Urinary bladder (tissue), 4 donors: ENCODE data around the gene NSMCE1. TPM values are rescaled to one million over a fixed set of nuclear protein-coding genes. Genes with fewer than 3 reads are reported as not detected.
"Not testable (repeated sequence)": the region's sequence is repeated elsewhere in the genome, so short reads cannot be mapped to it uniquely, and the experiment has no call there.

Experiments
- DNase-seq: peaks from one replicate; pipeline ENCODE4 v3.0.0-alpha.2; 2015; ENCODE audit errors: extremely low spot score
- H3K27ac ChIP-seq: one replicate; pipeline ENCODE4 v1.5.1; 2013; ENCODE audit warnings: low read depth, mild to moderate bottlenecking, moderate library complexity
- H3K36me3 ChIP-seq: one replicate; pipeline ENCODE4 v1.6.1; 2013; ENCODE audit warnings: mild to moderate bottlenecking, moderate library complexity; ENCODE audit not compliant: insufficient read depth
- H3K4me1 ChIP-seq: one replicate; pipeline ENCODE4 v1.6.1; 2013; ENCODE audit warnings: mild to moderate bottlenecking, moderate library complexity; ENCODE audit not compliant: insufficient read depth
- H3K4me3 ChIP-seq: one replicate; pipeline ENCODE4 v1.5.1; 2013; ENCODE audit warnings: low read depth, low read length
- WGBS: extraction: QIAGEN DNeasy Blood & Tissue Kit; methylation state at CpG from one replicate; pipeline ENCODE4 v1.1.7; 2013; 5-methylcytosine and 5-hydroxymethylcytosine counted together
- polyA plus RNA-seq: library from polyadenylated mRNA; stranded (reverse); fragments of 200-250 nt; gene quantifications from one replicate; pipeline ENCODE4 v1.2.3, GENCODE V29; 2013
- total RNA-seq: library from RNA; depleted of rRNA; stranded (reverse); fragments of >200 nt; gene quantifications from one replicate; pipeline ENCODE4 v1.2.3, GENCODE V29; 2014
- donor health status: healthy with polysubstance abuse.
- donor health status: healthy.

Gene NSMCE1
- total and polyA plus RNA-seq, 2 donors: 33.9 to 76.3 TPM

DNA sequence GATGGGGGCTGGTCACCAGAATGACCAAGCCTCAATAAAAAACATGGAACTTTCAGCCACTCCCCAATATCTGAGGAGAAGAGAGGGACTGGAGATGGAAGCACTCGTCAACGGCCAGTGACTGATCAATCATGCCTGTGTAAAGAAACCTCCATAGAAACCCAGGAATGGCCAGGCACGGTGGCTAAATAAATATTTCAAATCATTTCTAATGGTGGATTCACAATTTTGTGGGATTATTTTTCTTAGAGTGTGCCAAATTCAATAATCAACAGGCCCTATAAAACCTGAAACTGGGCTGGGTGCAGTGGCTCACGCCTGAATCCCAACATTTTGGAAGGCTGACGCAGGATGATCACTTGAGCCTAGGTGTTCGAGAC is 16.4 kb downstream of the NSMCE1 start:
- DNase-seq: no peak
- WGBS: 96% methylated on average over 6 of the region's 6 CpGs
- no peak overlapping the region for H3K27ac ChIP-seq
- peaks cover 2% of the 10 kb centered on the region for H3K36me3 ChIP-seq
- H3K4me1 ChIP-seq: no peaks in the 10 kb centered on the region
- H3K4me3 ChIP-seq: no peak overlapping the region

DNA sequence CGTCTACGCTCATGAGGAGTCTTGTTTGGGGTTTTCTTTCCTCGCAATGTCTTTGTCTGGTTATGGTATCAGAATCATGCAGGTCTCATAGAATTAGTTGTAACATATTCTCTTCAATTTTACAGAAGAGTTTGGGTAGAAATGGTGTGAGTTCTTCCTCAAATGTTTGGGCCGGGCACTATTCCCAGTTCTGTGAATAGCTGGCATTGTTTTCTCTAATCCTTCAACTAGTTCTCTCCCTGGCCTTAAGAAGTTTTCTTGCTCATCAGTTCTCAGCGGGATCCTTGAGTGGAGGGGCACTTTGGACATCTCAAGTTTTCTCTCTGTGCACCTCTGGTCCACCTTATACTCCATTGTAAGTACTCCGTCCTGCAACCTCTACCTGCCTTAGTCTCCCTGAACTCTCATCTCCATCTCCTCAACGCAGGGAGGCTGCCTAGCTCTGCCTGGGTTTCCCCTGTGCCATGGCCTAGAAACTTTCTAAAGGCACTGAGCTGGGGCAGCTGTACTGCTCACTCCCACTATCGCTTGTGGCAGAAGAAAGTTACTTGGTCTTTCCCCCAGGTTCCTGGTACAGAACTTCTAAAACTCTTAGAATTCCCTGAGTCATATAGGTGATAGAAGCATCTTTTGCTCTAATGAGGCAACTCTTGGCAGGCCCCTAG is 16.9 kb downstream of the NSMCE1 start:
- DNase-seq: no peak
- 89% methylated on average over 8 of the region's 8 CpGs for WGBS
- H3K36me3 ChIP-seq: peaks cover 2% of the 10 kb centered on the region
- no peak overlapping the region for H3K4me3 ChIP-seq
- no peak overlapping the region for H3K27ac ChIP-seq
- H3K4me1 ChIP-seq: no peaks in the 10 kb centered on the region

DNA sequence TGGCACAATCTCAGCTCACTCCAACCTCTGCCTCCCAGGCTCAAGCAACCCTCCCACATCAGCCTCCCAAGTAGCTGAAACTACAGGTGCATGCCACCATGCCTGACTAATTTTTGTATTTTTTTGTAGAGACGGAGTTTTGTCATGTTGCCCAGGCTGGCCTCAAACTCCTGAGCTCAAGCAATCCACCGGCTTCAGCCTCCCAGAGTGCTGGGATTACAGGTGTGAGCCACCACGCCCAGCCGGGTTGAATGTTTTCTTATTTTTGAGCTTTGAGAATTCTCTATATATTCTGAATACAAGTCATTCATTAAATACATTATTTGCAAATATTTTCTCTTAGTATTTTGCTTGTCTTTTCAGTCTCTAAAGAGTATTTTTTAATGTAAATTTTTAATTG is 19.7 kb downstream of the NSMCE1 start:
- not testable (repeated sequence) for H3K4me3 ChIP-seq, H3K4me1 ChIP-seq, H3K27ac ChIP-seq, DNase-seq, H3K36me3 ChIP-seq
- 97% methylated on average over 4 of the region's 4 CpGs for WGBS

DNA sequence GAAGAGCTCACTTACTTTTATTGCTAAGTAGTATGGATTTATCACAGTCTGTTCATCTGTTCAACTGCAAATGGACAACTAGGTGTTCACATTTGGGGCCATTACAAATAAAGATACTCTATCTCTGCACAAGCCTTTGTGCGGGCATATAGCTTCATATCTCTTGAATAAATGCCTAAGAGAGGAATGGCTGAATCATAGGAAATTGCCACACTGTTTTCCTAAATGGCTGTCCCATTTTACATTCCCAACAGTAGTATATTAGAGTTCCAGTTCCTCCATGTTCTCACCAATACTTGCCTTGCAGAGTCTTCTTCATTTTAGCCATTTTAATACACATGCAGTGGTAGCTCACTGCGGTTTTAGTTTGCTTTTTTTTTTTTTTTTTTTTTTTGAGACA is 20.5 kb downstream of the NSMCE1 start:
- no peak overlapping the region for H3K27ac ChIP-seq
- 94% methylated on average over 2 of the region's 2 CpGs for WGBS
- DNase-seq: no peak
- no peaks in the 10 kb centered on the region for H3K36me3 ChIP-seq
- H3K4me1 ChIP-seq: no peaks in the 10 kb centered on the region
- H3K4me3 ChIP-seq: no peak overlapping the region

DNA sequence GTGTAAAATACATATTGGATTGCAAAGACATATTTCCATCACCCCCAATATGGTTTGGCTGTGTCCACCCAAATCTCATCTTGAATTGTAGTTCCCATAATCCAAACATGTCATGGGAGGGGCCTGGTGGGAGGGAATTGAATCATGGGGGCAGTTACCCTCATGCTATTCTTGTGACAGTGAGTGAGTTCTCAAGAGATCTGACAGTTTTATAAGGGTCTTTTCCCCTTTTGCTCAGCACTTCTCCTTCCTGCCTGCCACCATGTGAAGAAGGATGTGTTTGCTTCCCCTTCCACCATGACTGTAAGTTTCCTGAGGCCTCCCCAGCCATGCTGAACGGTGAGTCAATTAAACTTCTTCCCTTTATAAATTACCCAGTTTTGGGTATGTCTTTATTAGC is 21.5 kb downstream of the NSMCE1 start:
- not testable (repeated sequence) for H3K36me3 ChIP-seq, H3K4me3 ChIP-seq, H3K27ac ChIP-seq, DNase-seq, H3K4me1 ChIP-seq
- WGBS: 80% methylated on average over 1 of the region's 1 CpG

DNA sequence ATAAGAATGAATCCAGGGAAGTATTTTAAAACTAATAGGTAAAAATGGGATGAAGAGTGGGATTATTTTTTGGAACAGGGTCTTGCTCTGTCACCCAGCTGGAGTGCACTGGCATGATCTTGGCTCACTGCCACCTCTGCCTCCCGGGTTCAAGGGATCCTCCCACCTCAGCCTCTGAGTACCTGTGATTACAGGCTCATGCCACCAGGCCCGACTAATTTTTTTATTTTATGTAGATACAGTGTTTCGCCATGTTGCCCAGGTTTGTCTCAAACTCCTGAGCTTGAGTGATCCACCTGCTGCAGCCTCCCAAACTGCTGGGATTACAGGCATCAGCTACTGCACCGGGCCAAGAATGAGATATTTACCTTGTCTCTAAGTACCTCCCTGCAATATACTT is 22.1 kb downstream of the NSMCE1 start:
- no peak for DNase-seq
- no peaks in the 10 kb centered on the region for H3K4me1 ChIP-seq
- H3K36me3 ChIP-seq: no peaks in the 10 kb centered on the region
- 73% methylated on average over 4 of the region's 4 CpGs for WGBS
- H3K27ac ChIP-seq: no peak overlapping the region
- H3K4me3 ChIP-seq: no peak overlapping the region

DNA sequence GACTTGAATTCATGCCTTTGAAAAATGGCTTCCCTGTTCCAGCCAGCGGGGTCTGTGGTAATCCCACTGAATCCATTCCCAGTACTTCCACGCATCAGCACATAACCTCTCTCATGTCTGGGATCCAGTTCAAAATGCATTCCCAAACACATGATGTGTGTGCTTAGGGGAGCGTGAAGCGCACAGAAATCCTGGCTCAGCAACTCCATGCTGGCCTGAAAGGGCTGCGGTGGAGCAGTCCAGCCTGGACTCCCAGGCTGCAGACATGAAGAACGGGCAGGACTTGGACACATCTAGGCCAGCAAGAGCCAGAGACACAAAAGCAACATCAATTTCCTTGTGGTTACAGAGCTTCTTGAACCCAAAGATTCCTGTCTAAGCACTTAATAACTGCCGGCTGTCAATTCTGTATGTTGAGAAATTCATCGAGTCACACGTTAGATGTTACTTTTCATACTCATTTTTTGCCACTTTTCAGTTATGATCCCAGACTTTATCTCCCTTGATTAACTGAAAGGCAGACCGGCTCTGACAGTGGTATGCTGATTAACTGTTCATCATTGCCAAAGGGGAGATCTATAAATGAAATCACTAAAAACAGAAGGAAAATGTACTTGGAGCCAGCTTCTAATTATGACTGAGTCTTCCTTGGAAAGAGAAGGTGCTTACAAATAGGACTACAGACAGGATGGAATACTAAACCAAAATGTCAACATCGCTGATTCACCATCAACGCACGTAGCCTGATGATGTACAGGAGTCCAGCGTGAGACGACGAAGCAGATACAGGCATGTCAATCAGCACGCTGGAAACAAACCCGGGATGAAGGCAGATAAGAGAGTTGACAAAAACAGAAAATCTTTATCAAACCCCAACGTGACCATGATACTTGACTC is 23.0 kb downstream of the NSMCE1 start:
- no peaks in the 10 kb centered on the region for H3K4me1 ChIP-seq
- peak; percentile 48 for DNase-seq
- H3K27ac ChIP-seq: peak overlapping the region; percentile 63
- no peak overlapping the region for H3K4me3 ChIP-seq
- WGBS: 24% methylated on average over 19 of the region's 19 CpGs
- H3K36me3 ChIP-seq: no peaks in the 10 kb centered on the region

DNA sequence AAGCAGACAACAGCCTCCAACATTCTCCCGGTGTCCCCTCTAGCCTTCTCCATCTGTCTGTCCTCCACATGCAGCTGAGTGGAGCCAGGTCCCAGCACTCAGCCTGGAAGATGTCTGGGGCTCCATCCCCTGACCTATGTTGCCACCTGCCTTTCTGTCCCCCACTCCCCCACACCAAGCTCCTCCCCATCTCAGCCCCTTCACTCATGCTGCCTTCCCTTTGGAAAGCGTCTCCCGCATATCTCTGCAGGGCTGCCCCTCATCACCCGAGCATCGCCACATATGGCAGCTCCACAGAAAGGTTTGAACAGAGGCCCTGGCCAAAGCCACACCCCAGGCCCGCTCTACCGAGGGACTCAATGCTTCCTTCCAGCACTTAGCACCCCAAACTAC is 24.2 kb downstream of the NSMCE1 start:
- H3K27ac ChIP-seq: peak overlapping the region; percentile 4
- H3K4me1 ChIP-seq: no peaks in the 10 kb centered on the region
- no peak overlapping the region for H3K4me3 ChIP-seq
- 86% methylated on average over 7 of the region's 7 CpGs for WGBS
- H3K36me3 ChIP-seq: no peaks in the 10 kb centered on the region
- DNase-seq: no peak

DNA sequence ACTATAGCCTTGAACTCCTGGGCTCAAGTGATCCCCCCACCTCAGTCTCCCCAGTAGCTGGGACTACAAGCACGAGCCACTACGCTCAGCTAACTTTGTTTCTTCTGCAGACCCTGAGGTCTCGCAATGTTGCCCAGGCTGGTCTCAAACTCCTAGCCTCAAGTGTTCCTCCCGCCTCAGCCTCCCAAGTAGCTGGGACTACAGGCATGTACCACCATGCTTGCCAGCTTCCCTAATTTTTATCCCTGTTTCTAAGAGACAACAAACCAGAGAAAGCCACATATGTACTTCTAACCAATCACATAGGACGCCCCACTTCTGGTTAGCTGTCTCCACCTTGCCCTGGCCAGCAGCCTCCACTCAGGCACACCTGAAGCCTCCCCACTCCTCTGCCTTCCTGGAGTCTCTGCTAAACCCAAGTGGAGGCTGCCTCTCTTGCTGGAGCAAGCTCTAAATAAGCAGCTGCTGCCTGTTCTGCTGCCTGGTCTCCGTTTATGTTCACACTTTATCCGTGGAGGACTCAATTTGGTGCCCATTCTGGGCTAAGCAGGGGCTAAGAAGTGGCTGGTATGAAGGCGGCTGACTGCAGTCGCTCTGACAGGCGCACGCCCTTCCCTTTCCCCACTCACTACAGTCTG is 24.7 kb downstream of the NSMCE1 start:
- 91% methylated on average over 11 of the region's 11 CpGs for WGBS
- Histone ChIP-seq H3K27ac (peak overlapping the region; percentile 4), H3K36me3 (no peaks in the 10 kb centered on the region), H3K4me1 (no peaks in the 10 kb centered on the region), H3K4me3 (no peak overlapping the region)
- no peak for DNase-seq

DNA sequence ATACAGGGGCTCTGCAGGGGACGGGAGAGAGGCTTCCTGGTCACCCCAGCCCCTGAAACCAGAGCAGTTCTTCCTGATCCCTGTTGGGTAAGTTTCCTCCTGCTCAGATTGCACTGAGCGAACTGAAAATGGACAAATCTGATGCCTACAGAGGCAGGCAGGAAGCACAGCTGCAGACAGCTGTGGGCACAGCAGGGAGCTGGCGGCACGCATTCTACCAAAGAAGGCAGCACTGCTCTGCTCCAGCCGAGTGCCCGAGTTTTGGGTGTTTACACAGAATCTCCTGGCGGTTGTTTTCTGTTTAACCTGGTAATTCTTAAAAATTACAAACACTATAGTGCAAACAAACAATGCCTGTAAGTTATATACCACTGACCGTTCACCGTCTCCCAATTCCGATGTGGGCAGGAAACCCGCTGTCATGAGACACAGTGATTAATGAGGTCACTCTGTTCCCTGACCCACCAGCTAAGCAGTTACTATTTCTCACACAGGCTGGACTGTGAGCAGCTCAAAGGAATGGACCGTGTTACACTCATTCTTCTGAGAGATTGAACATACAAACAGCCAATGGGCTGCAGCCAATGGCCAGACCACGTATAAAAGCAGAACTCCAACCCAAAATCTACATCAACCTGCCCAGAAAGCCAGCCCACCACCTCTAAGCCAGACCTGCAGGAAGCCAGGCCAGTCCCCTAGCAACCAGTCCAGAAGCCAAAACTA is 25.5 kb downstream of the NSMCE1 start:
- Histone ChIP-seq H3K4me3 (peak overlapping the region; percentile 5), H3K36me3 (no peaks in the 10 kb centered on the region), H3K27ac (peak overlapping the region; percentile 42), H3K4me1 (peaks cover under 1% of the 10 kb centered on the region)
- DNase-seq: no peak
- WGBS: 7% methylated on average over 13 of the region's 13 CpGs

DNA sequence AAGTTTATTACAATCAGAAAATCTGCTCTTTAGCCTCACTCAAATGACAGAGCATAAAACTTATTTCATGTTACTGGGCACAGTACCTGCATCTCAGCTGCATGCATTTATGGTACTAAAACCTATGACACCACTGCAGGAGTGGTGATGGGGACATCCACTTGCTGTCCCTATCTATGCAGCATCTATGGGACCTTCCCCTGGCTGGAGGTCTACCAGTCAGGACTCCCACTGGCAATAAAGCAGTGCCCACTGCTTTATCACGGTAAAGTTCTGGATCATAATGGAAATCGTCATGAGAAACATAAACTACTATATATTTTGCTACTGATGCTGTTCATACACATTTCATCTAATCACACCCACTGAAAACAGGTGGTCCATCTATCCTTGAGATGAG is 26.2 kb downstream of the NSMCE1 start:
- peaks cover 2% of the 10 kb centered on the region for H3K4me1 ChIP-seq
- no peak for DNase-seq
- 54% methylated on average over 2 of the region's 2 CpGs for WGBS
- no peak overlapping the region for H3K27ac ChIP-seq
- H3K36me3 ChIP-seq: no peaks in the 10 kb centered on the region
- no peak overlapping the region for H3K4me3 ChIP-seq

DNA sequence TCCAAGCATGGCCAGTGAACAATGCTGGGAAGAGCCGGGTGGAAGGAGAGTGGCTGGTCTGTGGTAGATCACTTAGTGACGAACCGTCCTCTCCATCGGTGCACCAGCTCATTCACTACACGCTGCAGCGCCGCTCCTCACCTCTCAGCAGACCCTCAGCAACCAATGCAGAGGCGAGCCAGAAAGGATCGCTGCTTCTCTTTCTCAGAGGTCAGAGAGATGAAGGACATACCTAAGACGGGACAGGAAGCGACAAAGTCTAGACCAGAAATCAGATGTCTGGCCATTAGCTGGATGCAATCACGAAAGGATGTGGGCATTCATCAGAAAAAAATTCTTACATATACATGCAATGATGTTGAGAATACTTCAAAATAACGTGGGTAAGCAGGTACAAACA is 26.9 kb downstream of the NSMCE1 start:
- DNase-seq: no peak
- Histone ChIP-seq H3K36me3 (no peaks in the 10 kb centered on the region), H3K27ac (peak overlapping the region; percentile 24), H3K4me3 (no peak overlapping the region), H3K4me1 (peaks cover 2% of the 10 kb centered on the region)
- WGBS: 75% methylated on average over 13 of the region's 13 CpGs

DNA sequence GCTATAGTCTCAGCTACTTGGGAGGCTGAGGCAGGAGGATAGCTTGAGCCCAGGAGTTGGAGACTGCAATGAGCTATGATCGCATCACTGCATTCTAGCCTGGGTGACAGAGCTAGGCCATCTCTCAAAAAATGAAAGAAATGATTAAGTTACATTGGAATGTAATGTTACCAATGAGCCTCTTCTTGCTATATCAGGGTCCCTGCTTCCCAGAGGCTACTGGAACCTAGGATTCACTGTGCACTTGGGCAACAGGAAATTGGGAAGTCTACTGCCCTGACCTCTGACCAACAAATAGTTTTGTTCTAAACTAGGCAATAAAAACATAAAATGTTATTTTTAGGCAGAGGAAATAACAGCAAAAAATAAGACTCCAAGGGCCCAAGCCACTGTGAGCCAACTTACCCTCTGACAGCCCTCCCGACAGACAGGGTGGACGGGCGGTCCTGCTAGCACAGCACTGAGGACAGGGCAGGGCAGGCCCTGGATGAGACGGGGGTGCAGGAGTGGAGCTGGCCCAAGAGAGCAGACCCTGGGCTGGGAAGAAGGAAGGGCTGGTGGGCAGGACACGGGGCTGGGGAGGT is 27.5 kb downstream of the NSMCE1 start:
- DNase-seq: no peak
- WGBS: 76% methylated on average over 6 of the region's 6 CpGs
- Histone ChIP-seq H3K4me1 (peaks cover 2% of the 10 kb centered on the region), H3K4me3 (no peak overlapping the region), H3K27ac (peak overlapping the region; percentile 24), H3K36me3 (no peaks in the 10 kb centered on the region)
